HG02973 (cell line): Measurements from ENCODE around the gene U2AF1L4.
A peak's percentile ranks its signal among the peaks of the same experiment; 100 is the strongest.

ENCODE experiments used
- ATAC-seq: cut with Tn5 transposase; IDR thresholded peaks from one replicate; pipeline ENCODE4 v1.9.1; 2021; ENCODE audit warnings: moderate library complexity; ENCODE audit not compliant: unreplicated experiment

Gene U2AF1L4

DNA sequence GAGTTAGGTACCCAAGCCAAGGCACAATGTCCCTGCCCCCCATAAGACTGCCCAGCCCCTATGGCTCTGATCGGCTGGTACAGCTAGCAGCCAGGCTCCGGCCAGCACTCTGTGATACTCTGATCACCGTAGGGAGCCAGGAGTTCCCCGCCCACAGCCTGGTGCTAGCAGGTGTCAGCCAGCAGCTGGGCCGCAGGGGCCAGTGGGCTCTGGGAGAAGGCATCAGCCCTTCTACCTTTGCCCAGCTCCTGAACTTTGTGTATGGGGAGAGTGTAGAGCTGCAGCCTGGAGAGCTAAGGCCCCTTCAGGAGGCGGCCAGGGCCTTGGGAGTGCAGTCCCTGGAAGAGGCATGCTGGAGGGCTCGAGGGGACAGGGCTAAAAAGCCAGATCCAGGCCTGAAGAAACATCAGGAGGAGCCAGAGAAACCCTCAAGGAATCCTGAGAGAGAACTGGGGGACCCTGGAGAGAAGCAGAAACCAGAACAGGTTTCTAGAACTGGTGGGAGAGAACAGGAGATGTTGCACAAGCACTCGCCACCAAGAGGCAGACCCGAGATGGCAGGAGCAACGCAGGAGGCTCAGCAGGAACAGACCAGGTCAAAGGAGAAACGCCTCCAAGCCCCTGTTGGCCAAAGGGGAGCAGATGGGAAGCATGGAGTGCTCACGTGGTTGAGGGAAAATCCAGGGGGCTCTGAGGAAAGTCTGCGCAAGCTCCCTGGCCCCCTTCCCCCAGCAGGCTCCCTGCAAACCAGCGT lies 30.4 kb downstream of the U2AF1L4 start:
- no peak for ATAC-seq

DNA sequence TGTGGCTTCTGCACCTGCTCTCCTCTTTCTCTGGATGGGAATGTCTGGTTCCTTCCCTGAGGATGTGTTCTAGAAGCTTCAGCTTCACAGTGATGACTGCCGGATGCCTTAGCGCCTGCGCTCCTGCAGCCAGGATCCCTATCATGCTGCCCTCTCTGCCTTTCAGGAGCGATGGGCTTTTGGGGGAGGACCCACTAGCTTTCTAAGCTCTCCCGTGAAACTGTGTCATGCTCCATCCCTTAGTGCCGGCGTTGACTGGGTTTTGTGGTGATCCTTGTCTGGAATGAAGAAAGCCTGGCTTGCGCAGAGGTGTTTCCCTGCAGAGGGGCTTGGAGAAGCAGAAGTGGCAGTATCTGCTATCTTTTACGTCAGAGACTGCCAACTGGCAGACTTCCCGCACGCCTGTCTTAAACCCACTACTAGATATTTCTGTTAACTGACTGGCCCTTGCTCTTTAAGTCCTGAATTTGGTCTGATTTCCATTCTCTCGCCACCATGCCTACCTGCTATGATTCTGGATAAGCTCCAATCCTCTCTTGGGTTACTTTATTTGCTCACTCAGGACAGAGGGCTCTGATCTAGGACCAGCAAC lies 31.2 kb downstream of the U2AF1L4 start:
- ATAC-seq = no peak

DNA sequence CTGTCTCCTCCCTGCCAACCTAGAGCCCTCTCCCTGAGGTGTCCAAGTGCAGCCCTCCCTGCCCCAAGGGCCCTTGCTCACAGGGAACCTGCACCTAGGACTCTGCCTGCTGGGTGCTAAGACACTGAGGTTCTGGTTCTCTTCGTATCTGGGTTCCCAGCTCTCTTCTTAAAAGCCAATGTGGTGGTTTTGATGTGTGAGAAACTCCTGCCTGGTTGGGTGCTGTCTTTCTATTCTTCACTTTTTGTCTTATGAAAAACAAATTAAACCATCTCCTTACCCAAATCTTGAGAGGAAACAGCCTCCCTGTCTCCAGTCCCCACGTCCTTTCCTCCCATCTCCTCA lies 31.7 kb downstream of the U2AF1L4 start:
- no peak for ATAC-seq

DNA sequence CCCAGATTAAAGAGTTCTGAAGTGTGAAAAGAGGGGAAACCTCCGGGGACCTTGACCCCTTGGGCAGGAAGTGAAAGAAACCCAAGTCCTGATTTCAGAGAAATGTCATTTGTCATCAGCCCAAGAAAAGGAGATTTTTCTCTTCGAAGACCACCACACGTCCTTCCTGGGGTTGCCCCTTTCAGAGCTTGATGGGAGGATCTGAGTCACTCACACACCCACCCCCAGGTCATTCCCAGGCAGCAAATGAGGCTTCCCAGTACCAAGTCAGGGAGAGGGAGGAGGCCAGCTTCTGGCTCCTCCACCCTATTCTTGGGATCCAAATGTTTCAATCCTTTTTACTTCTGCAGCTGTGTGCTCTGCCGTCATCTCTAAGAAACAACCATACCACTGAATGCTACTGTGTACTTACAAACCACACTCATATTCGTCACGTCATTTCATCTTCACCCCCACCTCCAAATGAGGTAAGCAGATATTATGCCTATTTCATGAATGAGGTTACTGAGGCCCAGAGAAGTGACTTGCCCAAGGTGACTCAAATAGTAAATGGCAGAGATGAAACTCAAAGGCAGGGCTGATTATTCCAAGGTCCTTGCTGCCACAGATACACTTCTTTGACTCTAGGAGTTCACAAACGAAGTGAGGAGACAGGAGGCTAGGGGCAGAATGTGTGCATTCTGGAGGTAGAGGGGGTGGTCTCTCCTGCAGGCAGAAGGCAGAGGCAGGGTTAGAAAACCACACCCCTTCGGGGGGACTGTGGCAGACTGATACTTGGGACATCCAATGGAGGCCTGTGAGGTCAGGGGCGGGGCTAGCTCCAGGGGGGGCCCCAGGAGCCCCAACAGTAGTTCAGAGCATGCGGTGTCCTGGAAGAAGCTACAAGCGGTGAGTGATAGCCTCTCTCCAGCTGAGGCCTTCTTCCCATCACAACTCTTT lies 32.4 kb downstream of the U2AF1L4 start:
- no peak for ATAC-seq

DNA sequence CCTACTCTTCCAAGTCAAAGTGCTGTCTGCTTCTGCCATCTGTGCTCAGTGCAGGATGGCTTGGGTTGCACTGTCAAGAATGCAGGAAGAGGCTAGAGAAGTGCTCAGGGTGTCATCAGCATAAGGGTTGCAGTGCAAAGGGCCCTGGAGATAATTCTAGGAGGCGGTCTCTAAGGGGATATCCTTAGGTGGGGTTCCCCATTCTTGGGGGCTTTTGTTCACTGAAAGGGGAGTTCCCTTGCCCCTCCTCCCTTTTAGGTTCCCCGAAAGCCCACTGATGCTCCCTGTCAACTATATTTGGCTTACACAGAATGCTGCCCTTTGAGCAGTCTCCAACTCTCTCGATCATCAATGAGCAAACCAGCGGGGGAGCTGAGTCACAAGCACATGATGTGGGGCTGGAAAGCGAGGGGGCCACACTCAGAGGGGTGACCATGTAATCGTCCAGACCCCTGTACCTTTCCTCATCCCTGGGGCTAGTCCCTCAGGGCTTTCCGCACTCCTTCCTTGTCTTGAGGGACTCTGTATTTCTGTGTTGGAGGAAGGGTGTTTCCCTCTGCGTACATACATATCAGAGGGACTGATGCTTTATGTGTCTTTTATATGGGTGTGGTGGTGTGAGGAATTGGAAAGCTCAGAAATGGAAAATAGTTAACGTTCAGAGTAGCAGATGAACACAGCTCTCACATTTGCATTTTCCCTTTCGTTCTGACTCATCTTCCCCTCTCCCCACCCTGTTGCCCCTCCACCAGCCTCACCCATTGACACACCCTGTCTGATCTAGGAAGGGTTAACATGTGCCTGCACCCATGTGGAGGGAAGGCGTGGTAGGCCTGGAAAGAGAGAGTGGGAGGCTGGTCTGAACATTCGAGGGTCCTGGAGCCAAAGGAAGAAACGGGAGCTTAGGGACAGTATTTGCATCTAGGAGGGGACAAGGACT lies 34.2 kb downstream of the U2AF1L4 start:
- no peak for ATAC-seq

DNA sequence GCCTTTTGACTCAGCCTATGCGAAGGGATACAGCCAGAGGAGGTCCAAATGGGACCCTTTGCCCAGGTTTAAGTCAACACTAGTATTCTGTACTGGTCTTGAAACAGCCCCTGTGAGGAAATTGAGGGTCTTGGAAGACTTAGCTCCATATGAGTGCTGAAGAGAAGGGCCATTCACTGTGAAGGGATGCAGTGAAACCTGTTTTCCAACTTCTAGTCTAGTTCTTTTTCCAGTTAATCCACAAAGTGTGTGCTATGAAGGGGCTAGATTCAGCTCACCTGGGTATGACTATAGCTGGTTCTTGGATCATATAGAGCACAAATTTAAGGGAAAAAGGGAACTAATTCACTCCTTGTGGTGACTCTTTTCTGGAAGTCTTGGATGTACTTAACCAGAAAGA lies 36.8 kb downstream of the U2AF1L4 start:
- no peak for ATAC-seq

DNA sequence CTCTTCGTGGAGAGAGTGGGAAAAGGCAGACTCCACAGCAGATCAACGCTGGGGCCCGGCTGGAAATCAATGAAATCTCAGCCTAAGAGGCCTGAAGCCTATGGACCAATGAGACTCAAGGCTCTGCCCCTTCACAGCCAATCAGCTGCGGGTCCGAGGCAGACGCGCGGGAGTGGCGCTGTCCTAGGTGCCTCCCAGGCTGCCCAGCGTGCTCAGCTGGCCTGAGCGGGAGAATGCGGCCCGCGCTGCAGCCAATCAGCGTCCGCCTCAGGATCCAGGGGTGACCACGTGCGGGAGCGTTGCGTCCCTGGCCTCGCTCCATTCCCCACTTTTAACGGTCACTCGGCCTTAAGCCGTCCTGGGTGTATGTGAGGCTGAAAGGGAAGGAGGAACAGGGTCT lies 41.0 kb downstream of the U2AF1L4 start, which contains the start of gene ZBTB32:
TSS of gene ZBTB32 (plus strand) at position 341 of the 400 bp plus-strand sequence. CDS start 10,069 bp downstream, outside the sequence.
- no peak for ATAC-seq

DNA sequence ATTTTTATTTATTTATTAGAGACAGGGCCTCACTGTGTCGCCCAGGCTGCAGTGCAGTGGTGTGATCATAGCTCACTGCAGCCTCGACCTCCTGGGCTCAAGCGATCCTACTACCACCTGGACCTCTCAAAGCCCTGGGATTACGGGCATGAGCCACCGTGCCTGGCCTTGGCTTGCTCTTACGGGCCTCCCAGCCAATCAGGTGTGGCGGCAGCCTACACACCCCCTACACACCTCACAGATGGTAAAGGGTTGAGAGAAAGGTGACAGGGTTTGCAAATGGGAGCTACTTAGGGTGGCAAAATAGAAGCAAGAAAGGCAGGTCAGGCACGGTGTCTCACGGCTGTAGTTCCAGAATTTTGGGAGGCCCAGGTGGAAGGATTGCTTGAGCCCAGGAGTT lies 41.9 kb downstream of the U2AF1L4 start:
- no peak for ATAC-seq

DNA sequence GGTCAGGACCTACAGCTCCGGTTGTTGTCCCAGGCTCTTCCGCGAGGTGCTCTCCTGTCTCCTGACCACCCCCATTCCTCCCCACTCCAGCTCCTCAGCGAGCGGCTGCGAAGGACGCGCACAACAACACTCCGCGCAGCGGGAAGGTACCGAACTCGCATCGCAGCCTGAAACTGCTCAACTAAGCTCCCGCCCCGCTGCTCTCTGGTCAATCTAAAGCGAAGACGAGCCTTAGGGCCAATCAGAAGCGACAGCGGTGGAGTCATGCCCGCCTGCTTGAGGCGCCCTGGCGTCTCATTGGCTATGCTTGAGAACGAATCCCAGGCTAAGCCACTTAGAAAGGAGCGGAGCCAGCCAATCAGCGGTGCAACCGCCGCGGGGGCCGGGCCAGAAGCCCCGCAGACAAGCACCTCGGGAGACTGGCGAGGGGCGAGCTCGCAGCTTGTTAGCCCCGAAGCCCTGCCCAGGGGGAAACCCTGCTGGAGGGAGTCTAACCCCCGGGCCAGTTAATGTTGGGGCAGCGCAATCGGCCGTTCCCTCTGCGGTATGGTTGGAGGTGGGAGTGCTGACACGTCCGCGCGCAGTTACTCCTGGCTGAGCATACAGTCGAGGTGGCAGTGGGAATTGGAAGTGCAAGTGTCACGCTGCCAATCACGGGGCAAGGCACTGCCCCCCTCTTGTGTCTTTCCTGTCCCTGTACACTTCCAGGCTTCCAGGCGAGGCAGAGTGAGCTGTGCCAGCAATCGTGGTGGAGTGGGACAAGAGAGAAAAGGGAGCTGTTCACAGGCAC lies 42.8 kb downstream of the U2AF1L4 start:
- peak; percentile 92 for ATAC-seq

DNA sequence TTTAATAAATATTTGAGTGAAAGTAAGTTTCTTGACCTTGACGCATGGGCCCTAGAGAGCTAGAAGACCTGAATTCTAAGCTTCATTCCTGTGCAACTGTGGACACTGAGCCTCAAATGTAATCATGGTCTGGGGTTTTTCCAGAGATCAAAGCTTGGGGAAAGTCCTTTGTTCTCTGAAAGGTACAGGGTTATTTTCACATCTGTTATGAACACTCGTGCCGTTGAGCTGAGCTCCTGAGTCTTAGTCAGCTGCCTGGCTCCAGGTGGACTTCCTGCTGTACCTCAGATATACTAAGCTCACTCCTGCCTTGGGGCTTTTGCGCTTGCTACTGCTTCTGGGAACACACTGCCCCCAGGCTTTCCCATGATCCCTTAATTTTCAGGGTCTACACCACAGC lies 48.4 kb downstream of the U2AF1L4 start:
- ATAC-seq = no peak

DNA sequence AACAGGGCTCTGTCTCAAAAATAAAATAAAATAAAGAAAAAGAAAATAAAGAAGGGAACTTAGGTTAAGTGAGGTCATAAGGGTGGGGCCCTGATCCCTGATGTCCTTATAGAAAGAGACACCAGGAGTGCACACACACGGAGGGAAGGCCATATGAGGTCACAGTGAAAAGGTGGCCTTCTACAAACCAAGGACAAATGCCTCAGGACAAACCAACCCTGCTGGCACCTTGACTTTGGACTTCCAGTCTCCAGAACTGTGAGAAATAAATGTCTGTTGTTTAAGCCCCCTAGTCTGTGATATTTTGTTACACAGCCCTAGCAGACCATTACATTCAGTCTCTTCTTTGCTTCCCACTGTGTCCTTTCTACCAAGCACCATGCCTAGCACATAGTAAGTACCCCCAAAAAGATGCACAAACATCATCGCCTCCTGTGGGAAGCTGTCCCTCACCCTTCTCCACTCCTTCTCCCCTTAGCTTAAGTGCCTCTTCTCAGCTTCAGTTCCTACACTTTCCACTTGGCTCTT lies 49.3 kb downstream of the U2AF1L4 start:
- no peak for ATAC-seq

DNA sequence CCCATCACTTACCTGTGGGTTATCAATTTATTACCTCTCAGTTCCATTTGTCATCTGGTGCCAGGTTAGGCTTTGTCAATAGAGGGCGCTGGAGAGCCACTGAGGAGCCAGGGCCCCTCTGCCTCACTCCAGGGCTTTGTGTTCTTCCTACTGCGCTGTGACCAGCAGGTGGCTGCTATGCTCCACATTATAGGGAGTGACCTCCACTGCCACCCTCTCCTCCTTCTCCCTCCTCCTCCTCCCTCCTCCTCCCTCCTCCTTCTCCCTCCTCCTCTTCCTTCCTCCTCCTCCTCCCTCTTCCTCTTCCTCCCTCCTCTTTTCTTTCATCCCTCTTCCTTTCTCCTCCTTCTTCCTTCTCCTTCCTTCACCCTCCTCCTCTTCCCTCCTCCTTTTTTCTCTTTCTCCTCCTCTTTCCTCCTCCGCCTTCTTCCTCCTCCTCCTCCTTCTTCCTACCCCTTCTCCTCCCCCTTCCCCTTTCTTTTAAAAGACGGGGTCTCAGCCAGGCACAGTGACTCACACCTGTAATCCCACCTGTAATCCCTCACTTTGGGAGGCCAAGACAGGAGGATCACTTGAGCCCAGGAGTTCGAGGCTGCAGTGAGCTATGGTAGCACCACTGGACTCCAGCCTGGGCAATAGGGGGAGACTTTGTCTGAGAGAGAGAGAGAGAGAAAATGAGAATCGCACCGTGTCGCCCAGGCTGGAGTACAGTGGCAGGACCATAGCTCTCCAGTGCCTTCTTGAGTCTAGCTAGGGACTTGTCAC lies 51.2 kb downstream of the U2AF1L4 start:
- ATAC-seq = peak; percentile 78

DNA sequence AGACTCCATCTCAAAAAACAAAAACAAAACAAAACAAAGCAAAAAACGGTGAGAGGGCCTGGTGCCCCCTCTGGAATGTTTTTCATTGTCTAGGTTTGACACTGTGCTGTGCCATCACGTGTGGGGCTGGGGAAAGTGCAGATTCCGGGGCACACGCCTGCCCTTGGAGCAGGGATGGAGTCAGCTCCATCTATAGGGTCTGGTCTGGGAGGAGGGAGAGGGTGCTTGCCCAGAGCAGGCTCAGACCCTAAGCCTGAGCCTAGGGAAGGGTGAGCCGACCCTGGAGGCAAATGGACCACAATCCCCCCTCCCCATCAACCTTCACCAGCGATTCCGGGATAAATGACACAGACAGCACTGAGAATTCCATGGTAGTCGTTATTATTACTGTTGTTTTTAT lies 51.8 kb downstream of the U2AF1L4 start:
- no peak for ATAC-seq
